RPMI8226 (cell line): ENCODE measurements around the gene TRPM3.
A peak's percentile ranks its signal among the peaks of the same experiment; 100 is the strongest.

Experiments used
- DNase-seq: peaks from one replicate; pipeline ENCODE4 v3.0.0-alpha.2; 2015

The TRPM3 gene

DNA sequence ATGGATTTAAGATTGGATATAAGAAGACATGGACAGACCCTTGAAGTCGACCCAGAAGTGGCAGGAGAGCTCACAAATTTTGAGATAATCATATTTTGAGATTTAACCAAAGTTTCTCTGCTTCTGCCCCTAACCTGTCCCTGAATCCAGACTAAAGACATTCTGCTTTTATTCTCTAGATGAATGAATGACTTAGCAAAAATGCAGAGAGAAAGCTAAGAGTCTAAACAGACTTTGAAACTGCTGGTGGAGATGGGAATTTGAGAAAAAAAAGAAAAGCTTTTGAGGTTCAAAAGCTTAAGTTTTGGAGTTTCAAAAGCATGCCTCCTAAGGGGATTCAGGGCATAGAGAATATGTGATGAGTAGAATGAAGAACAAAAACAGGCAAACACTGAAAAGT is 621.8 kb downstream of the TRPM3 start:
- DNase-seq = no peak

DNA sequence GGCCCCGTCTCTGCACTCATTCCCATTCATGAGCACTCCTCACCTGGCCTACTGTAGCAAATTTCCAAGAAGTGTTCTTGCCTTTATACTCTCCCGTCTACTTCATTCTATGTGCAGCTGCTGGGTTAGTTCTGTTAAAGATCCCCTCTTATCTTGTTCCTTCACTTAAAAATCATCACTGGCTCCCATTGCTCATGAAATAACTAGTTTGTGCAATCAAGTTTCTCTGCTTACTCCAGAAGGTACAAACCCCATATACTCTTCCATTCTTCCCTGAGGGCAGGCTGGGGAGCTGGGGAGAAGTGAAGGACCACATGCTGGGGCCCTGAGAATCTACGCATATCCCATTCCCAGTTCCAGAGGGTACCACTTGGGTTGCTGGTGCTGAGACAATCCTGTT is 622.6 kb downstream of the TRPM3 start:
- DNase-seq = no peak

DNA sequence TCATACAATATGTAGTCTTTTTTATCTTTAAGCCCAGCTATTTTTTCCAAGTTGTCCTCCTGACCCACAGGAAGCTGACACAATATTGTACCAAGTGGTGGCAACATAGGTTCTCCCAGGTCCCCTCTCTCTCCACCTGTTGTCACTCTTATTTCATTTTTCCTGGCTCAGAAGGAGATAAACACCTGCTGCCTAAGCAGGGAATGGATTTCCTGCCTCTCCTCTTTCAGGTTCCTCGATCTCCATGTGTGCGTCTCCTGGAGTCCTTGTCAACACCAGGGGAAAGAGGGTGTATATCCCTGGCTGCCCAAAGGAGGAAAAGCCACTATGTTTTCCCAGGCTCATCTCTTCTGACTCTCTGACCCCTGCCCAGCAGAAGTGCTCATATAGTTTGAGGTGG is 625.2 kb downstream of the TRPM3 start:
- DNase-seq = no peak

DNA sequence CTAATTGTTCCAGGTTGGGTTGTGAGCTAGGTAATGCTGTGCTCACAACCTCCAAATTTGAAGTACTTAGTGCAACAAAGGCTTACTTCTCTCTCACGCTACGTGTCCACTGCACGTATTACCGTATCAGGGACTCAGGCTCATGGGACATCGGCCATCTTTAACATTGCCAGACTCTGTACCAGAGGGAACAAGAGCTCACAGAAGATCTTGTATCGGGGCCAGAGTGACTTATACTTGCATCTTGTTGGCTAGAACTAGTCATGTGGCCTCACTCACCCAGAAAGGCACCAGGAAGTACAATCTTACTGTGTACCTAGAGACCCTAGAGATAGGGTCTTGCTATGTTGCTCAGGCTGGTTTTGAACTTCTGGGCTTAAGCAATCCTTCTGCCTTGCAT is 625.9 kb downstream of the TRPM3 start:
- DNase-seq = no peak

DNA sequence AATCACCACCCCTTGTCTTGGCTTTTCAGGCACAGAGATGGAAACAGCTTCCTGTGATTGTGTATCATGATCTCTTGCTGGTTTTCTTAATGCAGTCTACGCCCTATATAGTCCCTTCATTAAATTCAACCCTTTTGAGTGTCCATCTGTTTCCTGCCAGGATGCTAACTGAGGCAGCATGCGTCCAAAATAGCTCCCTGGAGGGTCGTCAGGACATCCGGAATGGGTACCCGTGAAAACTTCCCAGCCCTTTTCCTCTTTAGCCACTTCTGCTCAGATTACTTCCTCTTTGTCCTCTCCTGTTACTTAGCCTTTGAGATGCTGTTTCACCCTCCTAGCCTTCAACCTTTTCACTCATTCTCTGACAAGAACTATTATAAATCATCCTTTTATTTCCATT is 627.2 kb downstream of the TRPM3 start:
- DNase-seq = no peak

DNA sequence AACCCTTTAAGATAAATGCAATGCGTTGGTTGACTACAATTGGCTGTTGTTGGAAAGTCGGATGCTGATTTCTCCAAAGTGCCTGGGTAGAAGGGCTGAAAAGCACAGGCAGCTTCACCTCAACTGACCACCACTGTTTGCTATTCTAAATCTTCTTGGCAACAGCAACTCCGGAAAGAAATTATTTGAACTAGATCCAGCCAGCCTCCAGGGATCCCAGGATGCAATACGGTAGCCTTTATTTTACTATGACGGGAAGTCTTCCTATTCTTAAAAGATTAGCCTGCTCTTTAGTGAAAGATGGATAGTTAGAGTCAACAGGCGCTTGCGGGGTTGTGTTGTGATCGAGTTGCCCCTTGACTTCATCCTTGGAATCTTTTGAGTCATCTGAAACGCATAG is 628.4 kb downstream of the TRPM3 start:
- no peak for DNase-seq

DNA sequence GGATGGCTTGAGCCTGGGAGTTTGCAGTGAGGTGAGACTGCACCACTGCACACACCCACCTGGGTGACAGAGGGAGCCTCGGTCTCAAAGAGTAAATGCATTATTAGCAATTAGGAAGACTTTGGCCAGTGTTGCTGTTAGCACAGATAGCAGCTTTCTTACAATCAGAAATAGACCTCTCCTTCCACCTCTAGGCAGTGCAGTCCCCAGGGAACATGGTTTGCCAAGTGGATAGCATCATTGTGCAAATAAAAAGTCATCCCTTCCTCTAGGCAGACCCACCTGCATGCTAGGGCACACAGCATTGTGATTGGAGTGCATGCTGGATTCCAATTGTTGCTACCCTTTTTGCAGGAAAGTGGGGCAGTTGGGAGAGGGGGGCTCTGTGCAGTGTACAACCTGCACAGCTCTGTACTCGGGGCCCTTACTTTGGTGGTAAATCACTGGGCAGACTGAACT is 629.1 kb downstream of the TRPM3 start:
- DNase-seq = no peak

DNA sequence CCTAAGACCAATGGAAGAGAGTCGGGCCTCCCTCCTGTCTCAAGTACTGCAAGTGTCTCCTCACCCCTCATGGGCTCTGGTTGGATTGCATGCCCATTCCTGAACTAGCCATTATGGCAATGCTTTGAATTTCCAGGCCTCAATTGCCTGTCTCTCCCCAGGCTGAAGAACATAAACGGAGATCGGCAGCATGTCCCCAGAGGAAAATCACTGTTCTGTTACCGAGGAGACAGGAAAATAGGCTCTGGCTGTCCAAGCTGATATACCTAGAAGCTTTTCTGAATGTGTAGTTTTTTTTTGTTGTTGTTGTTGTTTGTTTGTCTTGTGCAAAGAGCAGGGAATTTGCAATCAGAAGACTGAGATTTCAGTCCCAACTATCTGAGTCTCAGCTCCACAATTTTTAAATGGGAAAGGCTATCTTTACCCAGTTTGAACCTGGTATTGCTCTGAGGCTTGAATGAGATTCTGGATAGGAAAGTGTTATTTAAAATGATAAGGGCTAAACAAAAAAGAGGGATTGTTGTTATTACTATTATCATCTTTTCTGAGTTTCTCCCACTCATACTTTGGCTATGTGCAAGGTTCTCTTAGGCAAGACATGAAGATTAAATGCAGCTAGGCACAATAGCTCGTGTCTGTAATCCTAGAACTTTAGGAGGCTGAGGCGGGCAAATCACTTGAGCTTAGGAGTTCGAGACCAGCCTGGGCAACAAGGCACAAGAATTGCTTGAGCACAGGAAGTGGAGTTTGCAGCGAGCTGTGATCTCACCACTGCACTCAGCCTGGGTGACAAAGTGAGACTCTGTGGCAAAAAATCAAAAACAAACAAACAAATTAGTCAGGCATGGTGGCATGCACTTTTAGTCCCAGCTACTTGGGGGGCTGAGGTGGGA is 629.7 kb downstream of the TRPM3 start:
- no peak for DNase-seq

DNA sequence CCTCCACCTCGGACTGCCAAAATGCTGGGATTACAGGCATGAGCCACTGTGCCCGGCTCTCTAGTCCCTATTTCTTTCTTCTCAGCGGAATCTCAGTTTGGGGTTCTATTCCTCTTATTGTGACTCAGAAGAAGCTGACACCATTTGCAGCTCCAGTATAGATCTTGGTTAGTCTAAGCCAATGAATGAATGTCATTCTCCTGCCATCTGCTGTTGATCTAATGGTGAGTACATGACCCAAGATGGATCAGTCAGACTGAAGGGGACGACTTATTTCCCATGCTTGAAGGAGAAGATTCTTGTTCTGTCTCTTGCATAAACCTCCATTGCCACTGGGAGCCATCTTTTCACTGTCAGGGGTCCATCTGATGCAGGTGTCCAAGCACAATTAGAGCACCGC is 630.9 kb downstream of the TRPM3 start:
- no peak for DNase-seq

DNA sequence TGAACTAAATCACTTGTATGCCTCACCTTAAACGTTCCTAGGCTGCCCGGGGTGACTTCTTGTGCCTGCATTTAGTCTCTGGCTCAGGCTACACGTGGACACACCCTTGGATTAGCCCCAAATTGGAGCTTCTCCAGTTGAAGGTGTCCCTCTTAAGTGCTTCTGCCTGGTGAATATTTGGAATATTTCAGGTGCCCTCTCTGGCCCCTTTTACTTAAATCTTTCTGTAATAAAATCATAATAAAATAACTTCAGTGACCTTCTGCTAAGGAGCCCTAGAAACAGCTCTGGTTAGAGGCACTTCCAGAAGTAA is 632.7 kb downstream of the TRPM3 start:
- DNase-seq = no peak

DNA sequence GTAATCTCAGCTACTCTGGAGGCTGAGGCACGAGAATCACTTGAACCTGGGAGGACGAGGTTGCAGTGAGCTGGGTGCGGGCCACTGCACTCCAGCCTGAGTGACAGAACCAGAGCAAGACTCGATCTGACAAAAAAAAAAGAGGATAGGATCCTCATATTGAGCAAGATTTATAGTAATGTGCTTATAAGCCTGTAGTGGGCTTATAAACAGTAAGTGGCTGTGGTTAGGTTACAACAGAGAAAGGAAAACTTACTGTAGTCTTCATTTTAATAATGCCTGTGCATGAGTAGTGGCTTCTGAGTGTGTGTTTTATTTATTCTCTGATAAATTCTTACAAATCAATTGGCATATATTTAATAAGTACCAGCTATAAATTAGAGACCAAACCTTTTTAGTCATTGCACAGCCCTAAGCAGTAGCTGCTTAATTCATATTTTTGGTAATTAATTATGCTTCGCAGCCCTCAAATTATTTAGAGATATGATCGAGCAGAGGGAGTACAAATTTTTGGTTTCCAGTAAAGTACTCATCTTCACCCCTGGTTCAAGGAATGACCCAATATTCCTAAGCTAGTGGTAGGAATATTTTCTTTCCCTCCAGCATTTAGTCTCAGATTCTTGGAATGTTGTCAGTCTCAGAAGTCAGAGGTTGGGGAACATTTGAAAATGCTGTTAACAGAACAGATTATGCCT is 633.2 kb downstream of the TRPM3 start:
- DNase-seq = no peak

DNA sequence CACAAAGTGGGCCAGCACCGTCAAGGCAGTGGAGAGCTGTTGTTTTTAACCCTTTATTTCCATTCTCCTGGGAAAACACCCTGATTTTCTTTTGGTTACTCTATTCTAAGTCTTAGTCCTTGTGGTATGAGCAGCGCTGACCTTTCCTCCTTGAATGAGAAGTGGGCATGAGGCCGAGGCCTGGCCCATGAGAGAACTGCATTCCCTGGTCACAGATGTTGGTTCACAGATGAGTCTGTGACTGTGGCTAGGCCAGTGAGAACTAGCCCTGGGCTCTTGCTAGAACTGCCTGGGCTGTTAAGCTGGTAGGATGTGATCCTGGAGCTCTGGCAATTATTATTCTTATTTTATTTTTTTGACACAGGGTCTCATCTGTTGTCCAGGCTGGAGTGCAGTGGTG is 635.3 kb downstream of the TRPM3 start:
- no peak for DNase-seq

DNA sequence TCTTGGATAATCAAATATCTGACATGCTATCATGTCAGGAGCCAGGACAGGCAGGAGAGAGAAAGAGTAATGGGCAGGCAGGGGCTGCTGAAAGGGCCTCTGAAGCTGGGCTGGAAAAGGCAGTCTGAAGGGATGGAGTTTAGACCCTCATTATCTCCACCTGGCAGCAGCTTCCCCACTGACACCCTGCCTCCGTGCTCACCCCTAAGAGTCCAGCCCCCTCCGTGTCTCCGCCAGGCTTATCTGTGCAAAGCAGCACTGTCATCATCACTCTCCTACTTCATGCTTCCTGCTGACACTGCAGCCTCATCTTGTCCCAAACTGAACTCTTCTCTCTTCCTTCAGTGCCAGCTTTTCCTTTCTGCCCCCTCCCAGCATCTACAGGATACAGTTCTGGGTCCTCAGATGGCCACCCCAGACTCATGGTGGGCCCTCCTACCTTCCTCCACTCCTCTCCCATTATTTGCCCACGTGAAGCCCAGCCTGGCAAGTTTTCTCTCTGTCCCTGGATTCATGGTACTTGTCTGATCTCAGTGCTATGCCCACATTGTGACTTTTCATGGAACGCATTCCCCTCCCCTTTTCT is 636.1 kb downstream of the TRPM3 start:
- DNase-seq = no peak

DNA sequence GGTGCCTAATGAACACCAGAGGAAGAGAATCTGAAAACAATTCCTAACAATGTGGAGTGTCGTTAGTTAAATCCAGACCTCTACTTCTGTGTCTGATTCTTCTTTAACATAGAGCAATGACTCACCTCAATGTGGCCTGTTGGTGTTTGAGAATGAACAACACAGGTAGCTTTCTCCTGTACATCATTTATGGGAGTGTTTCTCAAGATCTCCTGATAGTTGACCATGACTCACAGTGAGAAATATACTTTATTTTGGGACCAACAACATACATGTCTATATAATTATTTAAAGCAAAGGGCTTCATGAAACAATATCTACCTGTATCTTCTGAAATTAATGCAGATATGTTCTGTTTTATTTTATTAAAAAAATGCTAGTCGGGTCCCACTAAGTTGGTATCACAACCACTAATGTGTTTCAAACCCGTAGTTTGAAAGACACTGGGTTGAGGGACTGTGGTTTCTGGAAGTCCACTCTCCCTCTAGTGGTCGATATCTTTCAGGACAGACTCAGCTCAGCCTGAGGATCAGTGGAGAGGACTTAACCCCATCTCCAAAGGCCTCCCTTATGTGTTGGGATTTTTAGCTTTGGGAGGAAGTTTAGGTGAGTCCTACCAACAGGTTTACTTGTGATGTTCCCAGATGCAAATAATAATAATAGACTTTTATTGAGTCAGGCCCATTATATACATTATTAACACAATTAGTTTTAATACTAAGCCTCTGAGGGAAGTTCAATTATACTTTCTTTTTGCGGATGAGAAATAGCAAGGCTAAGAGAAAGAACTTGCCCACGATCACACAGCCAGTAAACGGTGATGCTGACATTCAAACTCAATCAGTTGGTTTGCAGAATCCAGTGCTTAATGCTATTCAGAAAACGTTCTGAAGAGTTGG is 636.9 kb downstream of the TRPM3 start:
- DNase-seq = peak; percentile 58

DNA sequence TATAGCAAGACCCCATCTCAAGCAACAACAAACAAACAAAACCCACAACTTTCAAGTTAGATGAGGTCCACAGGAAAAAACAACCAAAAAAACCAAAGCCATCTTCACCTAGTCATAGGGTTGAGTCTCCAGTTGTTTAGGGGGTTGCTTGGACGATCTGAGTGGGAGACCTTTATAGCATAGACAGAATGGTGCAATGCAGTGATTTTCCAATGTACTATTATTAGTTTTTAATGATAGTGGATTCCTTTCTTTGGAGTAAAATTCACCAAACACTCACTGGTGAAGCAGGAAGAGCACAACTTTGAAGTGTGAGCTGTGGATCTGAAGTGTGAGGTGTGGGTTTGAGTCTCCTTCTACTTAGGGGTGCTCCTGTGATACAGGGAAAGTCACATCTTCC is 640.0 kb downstream of the TRPM3 start:
- no peak for DNase-seq

DNA sequence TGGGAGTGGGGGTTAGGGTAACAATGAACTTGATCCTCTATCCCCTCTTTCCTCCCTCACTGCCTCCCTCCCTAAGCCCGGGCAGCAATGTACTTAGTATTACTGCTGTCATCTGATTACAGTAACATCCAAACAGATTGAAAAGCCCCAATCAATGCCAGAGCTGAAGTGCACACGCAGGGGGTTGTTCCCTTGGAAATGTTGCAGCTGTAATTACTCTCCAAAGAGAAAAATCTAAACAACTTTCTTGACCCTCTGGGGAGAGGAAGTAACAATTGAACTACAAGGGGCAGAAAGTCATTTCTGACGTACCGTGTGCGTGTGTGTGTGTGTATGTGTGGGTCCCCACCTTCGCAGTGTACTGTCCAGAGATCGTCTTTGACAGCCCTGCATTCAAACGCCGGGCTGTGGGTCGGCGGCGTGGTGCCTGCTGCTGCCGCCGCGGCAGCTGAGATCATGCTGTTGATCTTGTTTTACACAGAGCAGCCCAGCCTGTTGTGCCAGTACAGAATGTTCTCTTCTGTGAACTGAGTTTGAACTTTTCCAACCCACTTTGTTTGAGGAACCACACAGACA is 640.9 kb downstream of the TRPM3 start:
- DNase-seq = no peak

DNA sequence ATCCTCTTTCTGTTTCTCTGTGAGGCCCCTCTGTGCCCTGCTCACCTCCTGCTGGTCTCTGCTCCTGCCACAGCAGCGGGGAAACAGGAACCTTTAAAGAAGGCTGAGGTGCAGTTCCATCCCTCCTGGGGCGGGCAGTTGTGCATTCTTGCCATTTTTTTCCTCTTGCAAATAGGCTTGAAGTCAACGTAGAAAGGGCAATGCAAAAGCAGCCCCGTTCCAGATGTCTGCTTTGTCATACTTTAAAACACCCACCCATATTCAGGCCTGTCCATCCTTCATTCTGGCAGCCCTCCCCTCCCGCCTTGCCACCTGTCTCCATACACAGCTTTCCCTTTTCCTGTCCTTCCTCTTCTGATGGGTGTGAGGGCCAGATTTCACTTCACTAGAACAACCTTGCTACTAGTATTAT is 641.5 kb downstream of the TRPM3 start:
- DNase-seq = no peak
